ENCODE data around the gene OR2T27.
"Not testable (repeated sequence)": the region's sequence is repeated elsewhere in the genome, so short reads cannot be mapped to it uniquely, and the experiment has no call there.

The OR2T27 gene, protein sequence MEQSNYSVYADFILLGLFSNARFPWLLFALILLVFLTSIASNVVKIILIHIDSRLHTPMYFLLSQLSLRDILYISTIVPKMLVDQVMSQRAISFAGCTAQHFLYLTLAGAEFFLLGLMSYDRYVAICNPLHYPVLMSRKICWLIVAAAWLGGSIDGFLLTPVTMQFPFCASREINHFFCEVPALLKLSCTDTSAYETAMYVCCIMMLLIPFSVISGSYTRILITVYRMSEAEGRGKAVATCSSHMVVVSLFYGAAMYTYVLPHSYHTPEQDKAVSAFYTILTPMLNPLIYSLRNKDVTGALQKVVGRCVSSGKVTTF

GRCh38 chr1:248655354-248655753, at the start of gene OR2T27:
TSS of gene OR2T27 (minus strand) at chr1:248655528. CDS start at chr1:248650884, 4,644 bp downstream.
- ATAC-seq: not testable (repeated sequence)

- no peak for ATAC-seq
Observed at GRCh38 chr1:248704606-248705005, 49.3 kb upstream of the OR2T27 start.

DNA sequence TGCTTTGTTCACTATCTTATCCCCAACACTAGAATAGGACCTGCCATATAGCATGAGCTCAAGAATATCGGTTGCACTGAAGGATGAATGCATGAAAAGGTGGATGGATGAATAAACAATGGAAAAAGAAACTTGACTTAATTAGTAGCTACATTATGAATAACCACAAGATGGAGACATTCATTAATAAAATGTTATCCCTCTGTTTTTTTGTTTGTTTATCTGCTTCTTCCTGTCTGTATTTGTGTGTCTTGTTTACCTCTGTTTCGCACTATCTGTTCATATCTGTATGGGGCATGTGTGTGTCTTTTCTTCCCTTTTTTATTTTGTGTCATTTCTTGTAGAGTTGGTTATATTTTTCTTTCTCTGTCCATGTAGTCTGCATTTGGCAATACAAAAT, 48.3 kb upstream of the OR2T27 start:
- no peak for ATAC-seq

DNA sequence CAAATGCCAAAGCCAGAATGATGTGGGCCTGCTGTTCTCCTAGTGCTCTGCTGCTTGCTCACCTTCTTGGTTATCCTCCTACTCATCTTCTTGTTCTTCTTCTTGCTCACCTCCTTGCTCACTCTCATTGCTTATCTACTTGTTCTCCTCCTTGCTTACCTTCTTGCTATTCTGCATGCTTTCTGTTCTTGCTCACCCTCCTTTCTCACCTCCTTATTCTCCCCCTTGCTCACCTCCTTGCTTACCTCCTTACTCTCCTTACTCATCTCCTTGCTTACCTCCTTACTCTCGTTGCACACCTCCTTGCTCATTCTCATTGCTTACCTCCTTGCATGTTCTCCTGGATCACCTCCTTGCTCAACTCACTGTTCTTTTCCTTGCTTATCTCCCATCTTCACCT, 47.4 kb upstream of the OR2T27 start, which contains the start of gene OR14I1:
OR14I1 (minus strand) TSS at position 53 of the 400 bp plus-strand sequence.
- no peak for ATAC-seq

DNA sequence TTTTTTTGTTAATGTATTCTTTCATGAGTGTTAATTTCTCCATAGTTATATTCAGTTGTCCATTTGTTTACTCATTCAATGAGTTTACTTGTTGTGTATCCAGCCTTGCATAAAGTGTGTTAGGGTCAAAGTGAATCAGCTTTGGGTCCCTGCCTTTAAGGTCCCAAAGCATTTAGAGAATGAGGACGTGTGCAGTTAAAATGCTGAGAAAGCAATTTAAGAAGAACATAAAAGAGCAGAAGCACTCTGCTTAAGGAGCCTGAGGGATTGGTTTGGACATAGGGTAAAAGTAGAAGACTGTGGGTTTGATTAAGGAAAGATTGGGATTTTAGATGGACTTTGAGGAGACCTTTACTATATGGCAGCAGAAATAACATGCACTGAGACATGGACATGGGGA, 43.8 kb upstream of the OR2T27 start:
- no peak for ATAC-seq

DNA sequence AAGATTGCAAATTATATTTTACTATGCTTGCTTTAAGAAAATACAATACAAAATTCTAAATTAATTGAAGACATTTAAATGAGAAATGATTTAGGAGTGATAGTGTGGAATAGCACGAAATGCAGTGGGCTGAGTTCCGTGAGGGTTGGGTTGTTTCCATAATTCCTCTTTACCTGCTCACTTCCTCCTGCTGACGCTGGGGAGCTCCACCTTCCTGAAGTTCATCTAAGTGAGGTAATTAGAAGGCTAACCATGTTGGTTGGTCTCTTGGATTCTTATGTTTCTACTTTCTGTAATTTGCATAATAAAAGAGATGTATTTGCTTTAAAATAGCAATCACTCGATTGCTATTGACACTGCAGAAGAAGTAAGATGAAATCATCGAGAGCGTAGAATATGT, 42.6 kb upstream of the OR2T27 start:
- ATAC-seq: no peak

- no peak for ATAC-seq
Observed at GRCh38 chr1:248696774-248697173, 41.4 kb upstream of the OR2T27 start.

GRCh38 chr1:248696261-248696660, 40.9 kb upstream of the OR2T27 start:
- no peak for ATAC-seq

GRCh38 chr1:248695451-248696132, 40.3 kb upstream of the OR2T27 start:
- no peak for ATAC-seq

- ATAC-seq: no peak
Observed at GRCh38 chr1:248691567-248692155, 36.3 kb upstream of the OR2T27 start.

GRCh38 chr1:248688527-248689298, 33.4 kb upstream of the OR2T27 start:
- ATAC-seq: peak in 1 of 2 donors; percentile 38

- no peak for ATAC-seq
Observed at GRCh38 chr1:248686815-248687214, 31.5 kb upstream of the OR2T27 start.

DNA sequence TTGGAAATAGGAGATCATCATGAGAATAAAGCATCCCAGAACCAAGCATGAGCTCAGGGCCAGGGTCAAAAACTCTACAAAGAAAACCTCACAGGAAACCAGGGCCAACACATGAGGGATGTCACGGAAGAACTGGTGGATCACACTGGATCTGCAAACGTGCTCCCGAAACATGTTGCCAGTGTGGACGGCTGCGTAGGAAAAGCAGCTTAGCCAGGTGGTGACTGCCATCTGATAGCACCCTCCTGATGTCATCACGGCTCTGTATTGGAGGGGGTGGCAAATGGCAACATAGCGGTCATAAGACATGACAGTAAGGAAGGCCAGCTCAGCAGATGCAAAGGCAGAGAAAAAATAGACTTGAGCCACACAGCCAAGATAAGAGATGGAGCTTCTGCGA, 26.3 kb upstream of the OR2T27 start:
- no peak for ATAC-seq

- ATAC-seq: no peak
Observed at GRCh38 chr1:248670003-248670402, 14.7 kb upstream of the OR2T27 start.

DNA sequence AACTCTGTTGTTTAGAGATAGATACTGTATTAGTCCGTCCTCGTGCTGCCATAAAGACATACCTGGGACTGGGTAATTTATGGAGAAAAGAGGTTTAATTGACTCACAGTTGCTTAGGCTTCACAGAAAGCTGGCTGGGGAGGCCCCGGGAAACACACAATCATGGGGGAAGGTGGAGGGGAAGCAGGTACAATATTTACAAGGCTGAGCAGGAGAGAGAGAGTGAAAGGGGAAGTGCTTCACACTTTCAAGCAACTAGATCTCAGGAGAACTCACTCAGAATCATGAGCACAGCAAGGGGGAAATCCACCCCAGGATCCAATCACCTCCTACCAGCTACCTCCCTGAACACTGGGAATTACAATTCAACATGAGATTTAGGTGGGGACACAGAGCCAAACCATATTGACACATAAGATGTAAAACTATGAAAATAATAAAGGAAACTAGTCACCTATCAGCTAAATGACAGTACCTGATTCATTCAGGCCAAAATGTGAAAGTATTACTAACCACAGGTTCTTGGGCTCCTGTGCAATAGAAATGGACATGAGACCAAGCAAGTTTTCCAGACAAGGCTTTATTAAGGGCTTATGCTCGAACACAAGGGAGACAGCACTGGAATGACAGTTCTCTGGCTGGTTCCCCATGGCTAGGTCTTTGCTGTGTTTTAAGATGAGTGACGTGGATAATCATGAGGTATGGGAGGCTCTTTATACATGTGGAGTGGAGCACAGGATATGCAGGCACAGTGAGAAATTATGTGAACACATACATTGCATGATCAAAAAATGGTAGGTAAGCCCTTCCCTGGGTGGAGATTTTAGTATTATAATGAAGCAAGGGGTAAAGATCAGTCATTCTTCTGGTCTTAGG, 8.4 kb upstream of the OR2T27 start:
- peak in 1 of 2 donors; percentile 45 for ATAC-seq

DNA sequence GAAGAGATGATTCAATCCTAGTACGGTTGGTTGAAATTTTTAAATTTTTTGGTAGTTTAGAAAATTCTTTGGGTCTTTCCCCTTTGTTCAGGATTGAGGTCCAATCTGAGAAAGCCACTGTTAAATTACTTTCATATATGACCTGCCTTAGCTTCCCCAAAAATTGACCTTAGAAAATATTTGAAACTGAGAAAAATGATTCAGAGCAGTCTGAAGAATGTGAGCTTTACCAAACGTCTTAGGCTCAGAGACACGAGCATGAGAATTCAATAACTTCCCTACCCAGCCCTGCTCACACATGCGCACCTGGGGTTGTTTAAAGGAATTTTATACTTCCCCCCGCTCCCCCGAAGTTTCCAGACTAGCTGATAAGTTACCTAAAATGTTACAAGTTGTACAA, 1.5 kb upstream of the OR2T27 start:
- not testable (repeated sequence) for ATAC-seq

DNA sequence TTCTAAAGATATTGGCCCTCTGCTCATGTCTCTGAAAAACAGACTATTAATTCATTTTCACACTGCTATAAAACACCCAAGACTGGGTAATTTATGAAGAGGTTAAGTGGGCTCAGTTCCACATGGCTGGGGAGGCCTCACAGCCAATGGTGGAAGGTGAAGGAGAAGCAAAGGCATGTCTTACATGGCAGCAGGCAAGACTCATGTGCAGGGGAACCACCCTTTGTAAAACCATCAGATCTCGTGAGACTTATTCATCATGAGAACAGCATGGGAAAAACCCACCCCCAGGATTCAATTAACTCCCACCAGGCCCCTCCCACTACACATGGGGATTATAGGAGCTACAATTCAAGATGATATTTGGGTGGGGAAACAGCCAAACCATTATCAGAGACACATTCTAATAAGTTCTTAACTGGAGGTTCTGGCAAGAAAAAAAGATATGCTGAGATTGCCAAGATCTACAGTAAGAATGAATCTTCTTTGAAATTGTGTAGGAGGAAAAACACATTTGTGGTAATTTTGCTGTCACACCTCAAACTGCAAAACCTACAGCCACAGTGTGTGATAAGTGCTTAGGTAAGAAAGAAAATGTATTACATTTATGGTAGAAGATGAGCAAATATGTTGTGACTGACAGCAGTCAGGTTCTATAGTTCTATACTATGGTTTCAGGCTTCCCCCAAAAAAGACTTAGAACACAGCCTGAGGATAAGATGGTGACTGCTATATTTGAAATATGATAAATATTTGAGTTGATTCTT, 6.4 kb downstream of the OR2T27 start:
- not testable (repeated sequence) for ATAC-seq

DNA sequence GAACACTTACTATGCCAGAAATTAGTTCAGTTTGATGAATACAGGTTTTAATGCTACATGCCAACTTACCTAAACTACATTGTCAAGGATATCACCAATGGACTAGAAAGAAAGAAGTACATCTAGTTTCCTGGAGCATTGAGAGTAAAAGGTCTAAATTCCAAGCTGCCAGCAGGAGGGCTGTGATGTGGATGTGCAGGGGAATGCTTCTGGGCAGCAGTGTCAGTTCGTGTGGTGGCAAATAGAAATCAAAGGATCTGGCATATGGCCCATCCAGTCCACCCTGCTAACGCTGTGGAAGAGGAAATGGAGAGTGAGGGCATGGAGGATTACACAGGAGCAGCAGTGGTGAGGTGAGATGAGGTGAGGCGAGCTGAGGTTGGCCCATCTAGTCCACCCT, 10.2 kb downstream of the OR2T27 start, which contains the start of gene OR2T35:
OR2T35 (minus strand) TSS at position 101 of the 400 bp plus-strand sequence. CDS start 6,020 bp downstream, outside the sequence.
- ATAC-seq: not testable (repeated sequence)

- peak in 1 of 2 donors; percentile 41 for ATAC-seq
Observed at GRCh38 chr1:248642971-248643651, 12.2 kb downstream of the OR2T27 start.

- ATAC-seq: not testable (repeated sequence)
Observed at GRCh38 chr1:248641583-248641982, 13.7 kb downstream of the OR2T27 start.
